ENCODE data around the gene BAHD1.

Gene BAHD1

DNA sequence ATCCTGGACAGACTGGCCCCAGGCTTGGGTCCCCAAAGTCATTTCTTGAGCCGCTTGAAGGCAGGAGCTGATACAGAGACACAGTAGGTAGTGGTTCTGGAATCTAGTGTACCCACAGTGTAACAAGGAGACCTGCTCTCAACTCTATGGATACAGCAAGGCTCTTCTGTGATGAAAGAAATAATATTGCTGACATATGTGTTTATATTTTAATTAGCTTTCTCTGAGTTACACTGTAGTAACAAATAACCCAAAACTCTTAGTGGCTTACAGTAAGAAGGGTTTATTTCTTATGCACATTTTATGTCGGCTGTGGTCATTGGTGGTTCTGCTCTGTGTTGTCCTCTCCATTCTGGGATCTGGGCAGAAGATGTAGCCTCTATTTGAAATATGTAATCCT is 75.6 kb downstream of the BAHD1 start (continued):
- TF ChIP-seq, protein P1, sequence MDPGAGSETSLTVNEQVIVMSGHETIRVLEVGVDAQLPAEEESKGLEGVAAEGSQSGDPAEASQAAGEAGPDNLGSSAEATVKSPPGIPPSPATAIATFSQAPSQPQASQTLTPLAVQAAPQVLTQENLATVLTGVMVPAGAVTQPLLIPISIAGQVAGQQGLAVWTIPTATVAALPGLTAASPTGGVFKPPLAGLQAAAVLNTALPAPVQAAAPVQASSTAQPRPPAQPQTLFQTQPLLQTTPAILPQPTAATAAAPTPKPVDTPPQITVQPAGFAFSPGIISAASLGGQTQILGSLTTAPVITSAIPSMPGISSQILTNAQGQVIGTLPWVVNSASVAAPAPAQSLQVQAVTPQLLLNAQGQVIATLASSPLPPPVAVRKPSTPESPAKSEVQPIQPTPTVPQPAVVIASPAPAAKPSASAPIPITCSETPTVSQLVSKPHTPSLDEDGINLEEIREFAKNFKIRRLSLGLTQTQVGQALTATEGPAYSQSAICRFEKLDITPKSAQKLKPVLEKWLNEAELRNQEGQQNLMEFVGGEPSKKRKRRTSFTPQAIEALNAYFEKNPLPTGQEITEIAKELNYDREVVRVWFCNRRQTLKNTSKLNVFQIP (CRISPR knock-in tag; IDR thresholded peaks at IDR 0.05; ENCODE audit: borderline replicate concordance, low read depth) = no peak
- TF ChIP-seq OSR1 (CRISPR knock-in tag; IDR thresholded peaks at IDR 0.05) (no peak), BACH2 (CRISPR knock-in tag; IDR thresholded peaks at IDR 0.05; ENCODE audit: borderline replicate concordance) (no peak)

Measured in SK-N-SH treated with all-trans-retinoic acid at 6 μM for 48 hours (cell line).